ENCODE measurements around the gene FAM118B.

Gene FAM118B

DNA sequence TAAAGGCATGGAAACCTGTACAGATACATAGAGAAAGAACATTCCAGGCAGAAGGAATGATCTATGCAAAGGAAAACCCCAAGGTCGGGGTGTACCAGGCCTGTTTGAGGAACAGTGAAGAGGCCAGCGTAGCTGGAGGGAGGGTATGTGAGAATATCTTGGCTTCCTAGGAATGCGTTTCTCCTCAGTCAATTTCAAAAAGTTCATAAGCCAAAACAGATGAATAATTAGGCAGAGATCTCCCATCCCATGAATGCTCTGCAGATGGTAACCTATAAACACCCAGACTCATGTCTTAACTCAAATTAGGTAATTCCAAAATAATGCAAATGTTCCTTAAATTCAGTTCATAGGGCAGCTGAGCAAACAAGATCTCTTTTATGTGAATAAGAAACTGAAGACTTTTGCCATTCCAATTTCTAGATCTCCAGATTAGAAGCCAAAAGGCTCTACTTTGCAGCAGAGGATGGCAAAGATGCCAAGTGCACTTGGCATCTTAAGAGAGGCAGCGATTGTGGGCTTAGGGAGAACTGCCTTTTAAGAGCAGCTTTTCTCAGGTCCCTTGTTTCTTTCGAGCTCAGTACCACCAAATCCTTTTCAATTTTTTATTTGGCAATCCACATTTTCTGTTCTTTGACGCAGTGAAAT, 13.2 kb downstream of the FAM118B start:
- peaks cover 8% of the 10 kb centered on the region for H3K4me1 ChIP-seq (ENCODE audit: low read depth, poor library complexity, severe bottlenecking)
- no peak overlapping the region for H3K4me2 ChIP-seq
- H2AFZ ChIP-seq (ENCODE audit: low read depth), result no peak overlapping the region
- no peak overlapping the region for H3K27ac ChIP-seq
- no peak overlapping the region for H3K9ac ChIP-seq
- TF ChIP-seq, protein P1, sequence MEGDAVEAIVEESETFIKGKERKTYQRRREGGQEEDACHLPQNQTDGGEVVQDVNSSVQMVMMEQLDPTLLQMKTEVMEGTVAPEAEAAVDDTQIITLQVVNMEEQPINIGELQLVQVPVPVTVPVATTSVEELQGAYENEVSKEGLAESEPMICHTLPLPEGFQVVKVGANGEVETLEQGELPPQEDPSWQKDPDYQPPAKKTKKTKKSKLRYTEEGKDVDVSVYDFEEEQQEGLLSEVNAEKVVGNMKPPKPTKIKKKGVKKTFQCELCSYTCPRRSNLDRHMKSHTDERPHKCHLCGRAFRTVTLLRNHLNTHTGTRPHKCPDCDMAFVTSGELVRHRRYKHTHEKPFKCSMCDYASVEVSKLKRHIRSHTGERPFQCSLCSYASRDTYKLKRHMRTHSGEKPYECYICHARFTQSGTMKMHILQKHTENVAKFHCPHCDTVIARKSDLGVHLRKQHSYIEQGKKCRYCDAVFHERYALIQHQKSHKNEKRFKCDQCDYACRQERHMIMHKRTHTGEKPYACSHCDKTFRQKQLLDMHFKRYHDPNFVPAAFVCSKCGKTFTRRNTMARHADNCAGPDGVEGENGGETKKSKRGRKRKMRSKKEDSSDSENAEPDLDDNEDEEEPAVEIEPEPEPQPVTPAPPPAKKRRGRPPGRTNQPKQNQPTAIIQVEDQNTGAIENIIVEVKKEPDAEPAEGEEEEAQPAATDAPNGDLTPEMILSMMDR (conservative IDR thresholded peaks at IDR 0.05; ENCODE audit: low read depth, low read length), result no peak
- H3K27me3 ChIP-seq (ENCODE audit: insufficient read depth, low read depth), result no peaks in the 10 kb centered on the region
- H4K20me1 ChIP-seq (ENCODE audit: insufficient read depth), result no peaks in the 10 kb centered on the region
- peaks cover 29% of the 10 kb centered on the region; the same call in 1 of the 2 replicates for H3K79me2 ChIP-seq (ENCODE audit: insufficient read depth, low read depth)
- no peak overlapping the region for H3K4me3 ChIP-seq (IDR thresholded peaks at IDR 0.05; ENCODE audit: insufficient read depth, low read depth, low read length)
- H3K36me3 ChIP-seq (ENCODE audit: insufficient read depth), result no peaks in the 10 kb centered on the region

DNA sequence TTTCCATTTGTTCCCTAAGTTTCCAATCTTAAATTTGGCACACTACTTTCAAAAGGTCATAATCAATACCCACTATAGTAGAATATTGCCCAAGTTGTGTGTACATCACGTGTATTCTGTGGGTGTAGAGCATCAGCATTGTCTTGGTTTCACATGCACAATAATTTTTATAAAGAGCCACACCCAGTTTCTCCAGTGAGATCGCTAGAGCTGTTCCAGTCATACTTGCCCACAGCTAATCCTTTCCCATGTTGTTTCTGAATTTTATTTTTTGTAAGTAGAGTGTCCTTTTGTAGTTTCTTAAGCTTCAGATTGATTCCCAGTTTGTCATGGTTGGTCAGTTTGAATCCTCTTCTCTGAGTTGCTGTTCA, 13.7 kb downstream of the FAM118B start:
- no peak overlapping the region for H3K4me2 ChIP-seq
- H3K4me3 ChIP-seq (IDR thresholded peaks at IDR 0.05; ENCODE audit: insufficient read depth, low read depth, low read length), result no peak overlapping the region
- no peaks in the 10 kb centered on the region for H4K20me1 ChIP-seq (ENCODE audit: insufficient read depth)
- no peak overlapping the region for H3K27ac ChIP-seq
- peaks cover 7% of the 10 kb centered on the region for H3K4me1 ChIP-seq (ENCODE audit: low read depth, poor library complexity, severe bottlenecking)
- no peaks in the 10 kb centered on the region for H3K27me3 ChIP-seq (ENCODE audit: insufficient read depth, low read depth)
- TF ChIP-seq, protein P1 (conservative IDR thresholded peaks at IDR 0.05; ENCODE audit: low read depth, low read length), result no peak
- H3K9ac ChIP-seq, result no peak overlapping the region
- H2AFZ ChIP-seq (ENCODE audit: low read depth), result no peak overlapping the region
- H3K36me3 ChIP-seq (ENCODE audit: insufficient read depth), result no peaks in the 10 kb centered on the region
- peaks cover 24% of the 10 kb centered on the region; the same call in 1 of the 2 replicates for H3K79me2 ChIP-seq (ENCODE audit: insufficient read depth, low read depth)

DNA sequence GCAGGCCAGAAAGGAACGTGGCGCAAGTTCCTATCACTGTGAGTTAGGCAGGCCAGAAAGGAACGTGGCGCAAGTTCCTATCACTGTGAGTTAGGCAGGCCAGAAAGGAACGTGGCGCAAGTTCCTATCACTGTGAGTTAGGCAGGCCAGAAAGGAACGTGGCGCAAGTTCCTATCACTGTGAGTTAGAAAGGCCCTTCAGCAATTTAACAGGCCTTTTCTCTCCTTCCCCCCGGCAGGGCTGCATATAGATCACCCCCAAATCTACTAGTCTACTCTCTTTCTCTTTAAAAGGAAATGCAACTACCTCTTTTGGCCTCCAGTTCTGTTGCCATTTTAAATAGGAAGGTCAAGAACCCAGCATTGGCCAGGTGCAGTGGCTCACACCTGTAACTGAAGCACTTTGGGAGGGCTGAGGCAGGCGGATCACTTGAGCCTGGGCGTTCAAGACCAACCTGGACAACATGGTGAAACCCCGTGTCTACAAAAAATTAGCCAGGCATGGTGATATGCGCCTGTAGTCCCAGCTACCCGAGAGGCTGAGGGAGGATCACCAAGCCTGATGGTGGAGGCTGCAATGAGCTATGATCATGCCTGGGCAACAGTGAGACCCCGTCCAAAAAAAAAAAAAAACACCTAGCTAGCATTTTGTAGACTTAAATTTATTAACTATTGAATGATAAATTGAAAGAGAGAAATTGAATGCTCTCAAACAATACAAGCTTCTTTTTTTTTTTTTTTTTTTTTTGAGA, 14.9 kb downstream of the FAM118B start:
- Histone ChIP-seq H4K20me1 (ENCODE audit: insufficient read depth) (no peaks in the 10 kb centered on the region), H3K4me1 (ENCODE audit: low read depth, poor library complexity, severe bottlenecking) (peaks cover 8% of the 10 kb centered on the region), H3K9ac (no peak overlapping the region), H3K27ac (no peak overlapping the region), H3K4me2 (no peak overlapping the region), H2AFZ (ENCODE audit: low read depth) (no peak overlapping the region), H3K36me3 (ENCODE audit: insufficient read depth) (no peaks in the 10 kb centered on the region), H3K27me3 (ENCODE audit: insufficient read depth, low read depth) (no peaks in the 10 kb centered on the region), H3K4me3 (IDR thresholded peaks at IDR 0.05; ENCODE audit: insufficient read depth, low read depth, low read length) (no peak overlapping the region), H3K79me2 (ENCODE audit: insufficient read depth, low read depth) (peaks cover 12% of the 10 kb centered on the region; the same call in 1 of the 2 replicates)
- TF ChIP-seq, protein P1 (conservative IDR thresholded peaks at IDR 0.05; ENCODE audit: low read depth, low read length), result no peak

DNA sequence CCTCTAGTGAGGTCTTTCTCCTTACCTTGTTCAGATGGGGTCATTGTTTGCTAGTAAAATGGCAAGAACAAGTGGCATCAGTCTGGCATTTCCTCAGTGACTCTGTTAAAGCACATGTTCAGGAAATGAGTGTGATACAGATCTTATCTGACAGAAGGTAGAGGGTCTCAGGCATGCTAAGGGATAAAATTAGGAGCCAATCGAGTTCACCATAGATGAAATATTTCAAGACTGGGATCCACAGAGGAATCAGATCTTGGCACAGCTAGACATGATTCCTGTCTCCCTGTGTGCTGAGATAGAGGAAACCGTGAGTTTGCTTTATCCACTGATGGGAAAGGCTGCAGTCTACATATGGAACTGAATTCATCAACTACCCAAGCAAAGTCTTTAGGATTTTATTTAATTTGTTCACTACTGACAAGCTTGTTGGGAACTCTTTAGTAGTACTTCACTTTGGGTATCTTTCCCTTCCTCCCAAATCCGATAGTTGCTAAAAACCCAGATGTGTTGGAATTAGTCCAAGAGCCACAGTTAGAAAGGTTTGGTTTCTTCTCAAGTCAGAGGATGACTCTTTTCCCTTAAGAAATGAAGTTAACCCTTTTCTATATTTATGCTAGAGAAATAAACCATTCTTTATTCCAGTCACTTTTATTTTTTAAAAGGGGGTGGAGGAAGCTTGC, 18.4 kb downstream of the FAM118B start:
- Histone ChIP-seq H2AFZ (ENCODE audit: low read depth) (no peak overlapping the region), H3K9ac (no peak overlapping the region), H3K4me3 (IDR thresholded peaks at IDR 0.05; ENCODE audit: insufficient read depth, low read depth, low read length) (no peak overlapping the region), H3K4me2 (no peak overlapping the region), H3K79me2 (ENCODE audit: insufficient read depth, low read depth) (no peaks in the 10 kb centered on the region), H3K36me3 (ENCODE audit: insufficient read depth) (no peaks in the 10 kb centered on the region), H3K4me1 (ENCODE audit: low read depth, poor library complexity, severe bottlenecking) (peaks cover 8% of the 10 kb centered on the region), H3K27me3 (ENCODE audit: insufficient read depth, low read depth) (no peaks in the 10 kb centered on the region), H3K27ac (no peak overlapping the region), H4K20me1 (ENCODE audit: insufficient read depth) (no peaks in the 10 kb centered on the region)
- TF ChIP-seq, protein P1 (conservative IDR thresholded peaks at IDR 0.05; ENCODE audit: low read depth, low read length), result no peak

Measured in KMS-11 (cell line).